Measurements from ENCODE around the gene HBS1L.

HBS1L gene

DNA sequence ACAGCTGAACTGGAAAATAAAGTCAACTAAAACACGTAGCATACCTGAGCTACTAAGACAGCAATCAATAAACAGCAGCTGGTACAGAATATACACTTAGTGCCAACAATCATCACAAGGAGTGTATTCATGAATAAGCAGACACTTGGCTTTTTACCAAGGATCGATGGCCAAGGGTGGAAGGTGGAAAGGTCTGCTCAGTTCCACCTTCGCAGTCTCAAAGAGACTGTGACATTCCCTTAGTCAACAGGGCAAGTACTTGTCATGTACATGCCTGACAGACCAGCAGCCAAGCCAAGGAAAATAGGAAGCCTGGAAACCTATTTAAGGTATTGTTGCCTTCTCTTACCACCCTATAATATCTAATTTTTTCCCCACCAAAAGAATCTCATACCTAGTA lies 21.4 kb downstream of the HBS1L start:
- no peak for DNase-seq (ENCODE audit: low spot score)

DNA sequence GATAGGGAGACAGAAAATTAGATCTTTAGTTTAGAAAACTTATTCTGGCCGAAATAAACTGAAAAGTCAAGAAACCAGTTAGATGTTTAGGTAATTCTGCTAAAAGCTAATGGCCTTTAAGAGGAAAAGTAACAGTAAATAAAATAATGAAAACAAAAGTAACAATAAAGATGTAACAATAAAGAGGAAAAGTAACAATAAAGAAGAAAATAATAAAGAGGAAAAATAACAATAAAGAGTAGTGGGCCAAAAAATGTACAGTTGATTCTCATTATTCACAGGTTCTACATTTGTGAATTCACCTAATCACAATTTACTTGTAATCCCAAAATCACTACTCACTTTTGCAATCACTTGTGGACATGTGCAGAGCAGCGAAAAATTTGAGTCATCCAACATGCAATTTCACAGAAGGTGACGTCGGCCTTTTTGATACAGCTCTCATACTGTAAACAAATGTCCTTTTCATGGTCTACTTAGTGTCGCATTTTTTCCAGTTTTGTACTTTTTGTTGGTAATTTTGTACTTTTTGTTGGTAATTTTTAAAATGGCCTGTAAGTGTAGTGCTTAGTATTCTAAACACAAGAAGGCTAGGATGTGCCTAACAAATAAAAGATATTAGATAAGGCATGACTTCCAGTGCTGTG lies 24.0 kb downstream of the HBS1L start:
- DNase-seq (ENCODE audit: low spot score) = no peak

DNA sequence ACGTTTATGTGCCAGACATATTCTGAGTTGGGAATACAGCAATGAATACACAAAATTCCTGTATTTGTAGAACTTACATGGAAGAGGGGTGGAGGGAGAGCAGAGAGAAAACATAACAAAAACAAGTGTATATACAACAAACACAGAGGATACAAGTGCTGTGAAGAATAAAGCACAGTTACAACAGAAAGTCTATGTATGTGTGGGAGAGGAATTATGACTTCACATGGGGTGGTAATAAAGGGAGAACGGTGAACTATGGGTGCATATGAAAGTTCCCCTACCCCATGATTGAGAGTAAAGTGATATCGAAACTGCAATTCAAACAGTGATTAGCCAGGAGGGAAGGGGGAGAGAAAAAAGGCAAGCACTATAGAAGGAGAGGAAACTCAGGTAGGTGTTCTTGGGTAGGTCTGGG lies 24.6 kb downstream of the HBS1L start:
- no peak for DNase-seq (ENCODE audit: low spot score)

DNA sequence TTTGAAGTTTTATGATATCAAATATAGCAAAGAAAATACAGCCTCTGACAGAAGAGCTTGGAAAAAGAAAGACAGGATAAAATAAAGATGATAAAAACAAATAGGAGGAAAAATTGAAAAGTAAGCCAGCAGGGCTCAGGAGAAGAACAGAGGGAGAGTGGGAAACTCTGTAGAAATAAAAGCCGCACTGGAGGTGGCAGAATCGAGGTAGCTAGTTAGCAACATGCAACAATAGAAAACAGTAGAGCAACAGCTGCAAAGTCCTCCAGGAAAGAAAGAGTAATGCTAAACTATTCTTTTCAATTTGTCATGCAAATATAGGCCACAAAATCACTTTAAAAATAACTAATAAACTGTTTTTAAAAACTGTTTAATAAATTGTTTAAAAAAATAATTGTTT lies 28.8 kb downstream of the HBS1L start:
- DNase-seq (ENCODE audit: low spot score) = no peak

DNA sequence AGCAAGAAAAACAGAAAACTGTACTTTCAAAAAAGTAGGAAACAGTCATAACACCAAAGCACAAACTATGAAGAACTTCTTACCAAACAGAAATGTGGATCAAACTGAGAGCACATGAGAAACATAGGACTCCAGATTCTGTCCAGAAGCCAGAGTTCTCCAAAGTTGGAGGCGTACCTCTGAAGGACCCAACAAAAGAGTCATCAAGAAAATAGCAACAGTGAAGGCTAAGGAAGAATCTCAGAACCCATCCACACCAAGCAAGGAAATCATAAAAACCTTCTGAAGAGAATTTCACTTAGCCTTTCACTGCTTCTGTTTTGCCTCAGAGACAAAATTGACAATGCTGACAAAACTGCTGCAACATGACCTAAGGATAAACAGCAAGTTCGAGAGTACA lies 29.4 kb downstream of the HBS1L start:
- DNase-seq (ENCODE audit: low spot score) = no peak

DNA sequence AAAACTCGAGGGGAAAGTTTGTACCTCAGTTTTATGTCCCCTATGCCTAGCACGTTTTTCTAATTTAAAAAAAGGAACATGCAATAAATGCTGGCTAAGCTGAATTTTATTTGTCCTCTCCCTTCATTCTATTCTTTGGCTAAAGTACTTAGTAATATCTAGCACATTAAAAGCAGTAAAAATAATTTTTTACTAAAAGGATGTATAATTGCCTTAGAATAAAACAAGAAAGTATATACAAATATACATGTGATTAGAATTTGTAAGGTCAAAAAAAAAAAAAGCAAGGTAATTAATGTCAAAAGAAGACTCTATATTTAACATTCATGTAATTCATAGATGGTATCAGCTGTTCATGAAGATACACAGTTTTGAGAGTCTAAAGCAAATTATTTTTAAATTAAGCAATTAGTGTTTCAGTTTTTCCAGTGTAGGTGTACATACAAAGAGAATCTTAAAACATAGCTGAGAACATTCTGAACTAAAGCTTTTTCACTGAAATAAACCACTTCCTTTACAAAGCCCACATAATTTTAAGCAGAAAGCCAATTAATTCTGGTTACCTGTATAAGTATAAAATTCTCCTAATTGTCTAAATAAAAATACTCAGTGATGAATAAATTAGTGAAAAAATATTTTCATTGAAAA lies 32.4 kb downstream of the HBS1L start:
- DNase-seq (ENCODE audit: low spot score) = no peak

DNA sequence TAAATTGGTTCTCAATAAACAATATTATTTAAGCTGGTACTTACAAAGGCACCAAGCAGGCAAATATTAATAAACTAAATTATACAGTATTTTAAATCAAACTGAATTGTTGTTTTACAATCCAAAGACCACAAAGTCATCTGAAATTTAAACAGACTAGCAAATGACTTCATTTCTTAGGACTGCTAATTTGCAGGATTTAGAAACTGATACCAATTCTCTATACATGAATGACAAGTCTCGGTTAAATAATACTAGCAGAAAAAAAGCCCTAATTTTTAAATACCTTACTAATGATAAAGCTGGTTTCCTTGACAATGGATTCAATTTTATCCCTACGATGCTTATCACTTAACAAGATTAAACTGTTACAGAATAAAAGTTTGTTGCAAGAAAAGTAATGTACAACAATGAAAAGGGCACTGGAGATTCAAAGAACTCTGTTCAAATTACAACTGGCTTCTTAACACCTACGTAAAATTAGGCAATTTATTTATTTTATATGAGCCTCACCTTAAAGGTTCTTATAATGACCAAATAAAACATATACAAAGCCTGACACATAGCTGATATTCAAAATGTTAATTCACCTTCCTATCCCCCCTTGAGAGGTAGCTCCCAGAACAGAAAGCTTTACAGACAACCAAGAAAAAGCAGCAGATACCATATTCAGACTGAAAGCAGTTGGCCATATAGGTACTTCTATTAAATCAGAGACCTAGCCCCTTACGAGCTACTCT lies 33.1 kb downstream of the HBS1L start:
- no peak for DNase-seq (ENCODE audit: low spot score)

DNA sequence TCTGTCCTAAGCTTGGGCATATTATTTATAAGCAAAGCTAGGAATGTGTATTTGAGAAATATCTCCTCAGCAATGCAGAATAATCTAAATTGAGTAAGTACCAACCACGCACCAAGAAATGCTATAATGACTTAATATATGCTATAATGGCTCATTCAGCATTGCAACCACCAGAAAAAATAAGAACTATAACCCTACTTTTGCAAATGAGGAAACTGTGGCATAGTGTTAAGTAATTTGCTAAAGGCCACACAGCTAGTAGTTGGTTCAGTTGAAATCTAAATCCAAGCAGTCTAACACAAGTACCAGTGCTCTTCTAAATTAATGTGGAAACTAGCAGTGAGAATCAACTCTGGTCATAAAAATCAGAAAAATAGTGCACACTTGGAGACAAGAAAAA lies 35.7 kb downstream of the HBS1L start:
- DNase-seq (ENCODE audit: low spot score) = no peak

DNA sequence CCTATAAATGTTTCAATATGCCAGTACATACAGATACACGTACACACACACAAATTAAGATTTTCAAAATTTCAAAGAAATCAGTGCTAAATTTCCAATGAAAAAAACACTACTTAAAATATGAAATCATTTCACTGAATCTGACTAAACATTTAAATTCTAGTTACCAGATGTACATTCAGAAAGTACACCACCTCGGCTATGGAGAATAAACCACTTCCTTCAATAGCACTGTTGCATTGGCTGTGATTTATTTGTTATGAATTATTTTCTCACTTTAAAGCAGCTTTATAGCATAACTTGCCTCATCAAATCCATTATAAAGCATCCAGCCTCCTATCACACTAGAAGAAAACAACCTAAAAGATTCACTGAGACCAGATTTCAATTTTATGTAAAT lies 36.6 kb downstream of the HBS1L start:
- no peak for DNase-seq (ENCODE audit: low spot score)

DNA sequence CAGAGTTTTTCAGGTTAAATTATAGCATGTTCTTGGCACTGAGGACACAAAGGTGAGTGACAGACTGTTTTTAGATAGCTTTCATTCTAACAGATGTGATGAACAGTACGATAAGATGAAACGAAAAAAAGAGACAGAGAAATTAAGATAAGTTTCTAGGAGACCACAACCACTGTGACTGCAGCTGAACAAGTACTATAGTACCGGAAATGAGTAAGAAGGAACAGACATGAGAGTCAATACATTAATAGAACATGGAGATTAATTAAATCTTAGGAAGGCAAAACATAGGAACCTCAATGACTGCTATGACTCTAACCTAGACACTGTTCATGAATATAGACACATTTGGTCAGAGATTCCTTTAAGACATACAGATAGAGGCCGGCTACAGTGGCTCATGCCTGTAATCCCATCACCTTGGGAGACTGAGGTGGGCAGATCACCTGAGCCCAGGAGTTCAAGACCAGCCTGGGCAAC lies 40.2 kb downstream of the HBS1L start:
- DNase-seq (ENCODE audit: low spot score) = no peak

DNA sequence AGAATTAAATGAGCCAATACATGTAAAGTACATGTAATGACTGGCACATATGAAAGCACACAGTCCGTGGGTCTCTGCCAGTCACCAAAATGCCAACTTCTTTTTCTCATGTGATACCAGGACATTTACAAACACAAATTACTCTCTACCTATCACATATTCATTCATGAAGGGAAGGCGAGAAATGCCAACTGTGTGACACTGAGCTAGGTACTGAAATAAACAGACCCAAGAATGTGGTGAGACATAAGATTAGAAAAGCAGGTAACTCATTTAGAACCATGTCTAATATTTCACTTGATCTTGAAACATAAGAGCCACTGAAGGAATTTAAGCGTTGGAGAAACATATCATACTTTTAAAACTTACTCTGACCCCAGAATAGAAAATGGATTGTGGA lies 41.4 kb downstream of the HBS1L start:
- DNase-seq (ENCODE audit: low spot score) = no peak

DNA sequence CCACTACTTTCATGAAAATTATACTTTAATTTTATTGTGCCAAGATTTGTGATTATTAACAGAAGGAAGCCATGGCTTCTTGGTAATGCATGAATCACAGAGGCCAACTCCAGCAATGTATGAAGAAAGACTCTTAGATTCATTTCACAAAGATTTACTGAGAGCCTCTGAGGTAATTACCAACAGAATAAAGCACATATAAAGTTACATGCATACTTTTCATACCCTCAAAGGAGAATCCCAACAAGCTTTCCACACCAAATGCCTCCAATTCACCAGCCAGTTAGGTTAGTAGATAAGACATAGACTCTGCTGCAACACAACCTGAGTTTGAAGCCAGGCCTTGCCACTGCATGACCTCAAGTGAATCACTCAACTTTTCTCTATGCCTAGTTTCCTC lies 41.9 kb downstream of the HBS1L start:
- no peak for DNase-seq (ENCODE audit: low spot score)

DNA sequence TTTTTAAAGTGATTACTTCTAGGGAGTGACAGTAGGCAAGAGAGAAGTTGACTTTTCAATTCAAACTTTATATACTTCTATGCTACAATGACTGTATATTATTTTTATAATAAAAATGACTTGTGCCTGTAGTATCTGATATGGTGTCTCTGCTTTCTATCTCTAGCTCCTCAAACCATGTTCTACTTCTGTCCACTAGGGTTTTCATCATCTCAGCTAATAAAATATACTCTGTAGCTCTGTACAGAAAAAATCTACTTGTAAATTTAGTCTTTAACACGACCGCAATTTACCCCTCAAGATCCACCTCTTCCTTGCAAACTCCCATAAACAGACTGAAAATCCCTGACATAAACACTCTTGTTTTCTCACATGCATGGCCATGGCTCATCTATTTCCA lies 42.3 kb downstream of the HBS1L start:
- no peak for DNase-seq (ENCODE audit: low spot score)

DNA sequence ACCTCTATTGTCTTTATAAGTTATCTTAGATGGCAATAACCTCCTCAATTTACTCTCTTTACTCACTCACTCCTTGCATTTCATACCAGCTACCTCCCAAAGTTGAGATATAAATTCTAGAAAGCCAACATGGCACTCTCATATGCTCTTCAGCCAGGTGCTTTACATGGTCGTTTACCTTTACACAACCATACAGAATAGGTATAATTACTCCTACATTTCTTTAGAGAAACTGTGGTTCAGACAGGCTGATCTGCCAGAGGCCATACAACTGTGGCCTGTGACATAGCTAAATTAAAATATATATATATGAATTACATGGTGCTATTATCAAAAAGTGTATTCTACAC lies 45.7 kb downstream of the HBS1L start:
- no peak for DNase-seq (ENCODE audit: low spot score)

DNA sequence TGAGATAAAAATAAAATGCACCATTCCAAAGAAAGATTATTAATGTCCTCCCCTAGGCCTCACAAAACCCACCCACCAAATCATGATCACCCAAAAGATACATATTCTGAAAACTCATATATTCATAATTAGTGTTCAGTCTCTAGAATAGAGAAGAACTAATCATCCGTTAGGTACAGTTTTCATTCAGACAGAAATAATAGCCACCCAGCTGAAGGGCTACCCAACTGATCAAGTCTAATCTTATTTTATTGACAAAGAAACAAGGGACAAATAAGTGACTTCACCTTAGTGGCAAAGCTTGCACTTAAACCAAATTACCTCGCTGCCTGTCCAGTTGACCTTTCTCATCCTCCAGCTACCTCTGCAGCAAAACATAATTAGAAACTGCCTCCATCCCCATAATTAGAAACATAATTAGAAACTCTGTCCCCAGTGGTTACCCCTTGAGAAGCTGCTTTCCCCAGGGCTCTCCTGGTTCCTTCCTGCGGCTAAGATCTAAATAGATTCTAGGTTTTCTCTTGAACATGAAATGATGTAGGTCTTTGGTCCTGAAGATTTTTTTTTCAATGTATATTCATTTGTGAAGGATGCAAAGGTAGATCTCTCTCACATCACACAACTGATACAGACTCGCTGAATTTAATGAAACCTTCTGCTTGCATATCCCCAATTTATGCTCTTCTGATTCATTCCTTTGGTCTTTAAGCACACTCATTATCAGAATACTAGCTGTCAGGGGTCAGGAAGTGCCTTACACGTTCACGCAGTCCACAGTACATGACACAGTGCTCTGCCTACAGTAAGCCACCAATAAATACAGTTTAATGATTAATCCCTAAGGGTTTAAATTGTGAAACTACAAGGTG lies 46.3 kb downstream of the HBS1L start:
- DNase-seq (ENCODE audit: low spot score) = no peak

DNA sequence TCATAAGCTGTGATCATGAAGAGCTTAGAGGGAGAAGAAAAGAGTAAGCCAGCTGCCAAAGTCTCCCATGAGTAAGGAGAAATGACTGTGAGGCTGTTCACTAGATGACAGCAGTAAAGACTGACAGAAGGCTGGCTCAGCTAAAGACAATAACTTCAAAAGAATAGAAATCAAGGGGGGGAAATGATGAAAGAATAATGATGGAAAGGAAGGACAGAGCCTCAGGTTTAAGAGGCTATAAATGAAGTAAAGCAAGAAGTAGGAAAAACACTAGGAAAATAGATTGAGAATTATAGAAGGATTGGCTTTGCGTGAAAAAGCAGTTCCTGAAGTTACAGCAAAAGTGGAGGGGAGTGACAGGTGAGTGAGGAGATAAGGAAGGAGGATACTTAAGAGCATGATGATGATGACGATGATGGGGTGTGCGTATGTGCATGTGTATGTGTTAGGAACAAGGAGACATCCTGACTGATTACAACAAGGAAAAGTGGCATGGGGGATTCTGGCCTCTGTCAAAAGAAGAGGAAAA lies 48.2 kb downstream of the HBS1L start:
- peak; percentile 26 for DNase-seq (ENCODE audit: low spot score)

DNA sequence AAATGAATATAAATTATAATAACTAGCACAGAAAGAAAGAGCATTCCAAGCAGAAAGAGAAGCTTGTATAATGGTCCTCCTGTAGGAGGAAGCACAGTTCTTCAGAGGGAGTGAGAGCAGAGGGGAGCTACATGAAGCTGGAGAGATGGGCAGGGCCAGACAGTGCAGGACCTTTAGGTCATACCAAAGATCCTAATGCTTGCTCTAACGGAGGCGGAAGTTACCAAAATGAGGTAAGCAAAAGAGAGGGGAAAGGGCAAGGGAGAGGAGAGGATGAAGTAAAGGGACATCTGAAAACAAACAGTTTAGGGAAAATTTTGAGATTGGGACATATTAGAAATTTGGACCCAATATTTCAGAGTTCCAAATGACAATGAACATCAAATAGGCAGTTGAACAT lies 50.2 kb downstream of the HBS1L start:
- no peak for DNase-seq (ENCODE audit: low spot score)

DNA sequence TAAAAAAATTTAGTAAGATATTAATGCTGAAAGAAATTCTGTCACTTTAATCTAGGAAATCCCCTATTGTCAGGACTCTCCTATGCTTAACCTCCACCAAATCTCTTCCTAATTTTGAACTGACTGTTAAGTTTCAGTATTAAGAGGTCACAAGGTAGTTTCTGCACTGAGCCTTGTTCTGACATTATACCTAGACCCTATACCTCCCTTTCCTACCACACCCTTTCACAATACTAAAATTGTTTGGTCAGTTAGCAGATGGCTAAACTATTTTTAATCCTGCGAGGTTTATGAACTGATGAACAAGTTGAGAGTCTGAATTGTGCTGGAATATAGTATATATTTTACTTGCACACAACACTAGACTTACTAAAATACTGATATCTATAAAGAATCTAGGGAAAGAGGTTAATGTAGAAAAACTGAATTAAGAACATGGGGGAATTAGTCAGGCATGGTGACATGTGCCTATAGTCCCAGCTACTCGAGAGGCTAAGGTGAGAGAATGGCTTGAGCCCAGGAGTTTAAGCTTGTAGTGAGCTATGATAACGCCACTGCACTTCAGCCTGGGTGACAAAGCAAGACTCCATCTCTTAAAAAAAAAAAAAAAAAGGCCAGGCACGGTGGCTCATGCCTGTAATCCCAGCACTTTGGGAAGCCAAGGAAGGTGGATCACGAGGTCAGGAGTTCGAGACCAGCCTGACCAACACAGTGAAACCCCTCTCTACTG lies 51.5 kb downstream of the HBS1L start:
- no peak for DNase-seq (ENCODE audit: low spot score)

DNA sequence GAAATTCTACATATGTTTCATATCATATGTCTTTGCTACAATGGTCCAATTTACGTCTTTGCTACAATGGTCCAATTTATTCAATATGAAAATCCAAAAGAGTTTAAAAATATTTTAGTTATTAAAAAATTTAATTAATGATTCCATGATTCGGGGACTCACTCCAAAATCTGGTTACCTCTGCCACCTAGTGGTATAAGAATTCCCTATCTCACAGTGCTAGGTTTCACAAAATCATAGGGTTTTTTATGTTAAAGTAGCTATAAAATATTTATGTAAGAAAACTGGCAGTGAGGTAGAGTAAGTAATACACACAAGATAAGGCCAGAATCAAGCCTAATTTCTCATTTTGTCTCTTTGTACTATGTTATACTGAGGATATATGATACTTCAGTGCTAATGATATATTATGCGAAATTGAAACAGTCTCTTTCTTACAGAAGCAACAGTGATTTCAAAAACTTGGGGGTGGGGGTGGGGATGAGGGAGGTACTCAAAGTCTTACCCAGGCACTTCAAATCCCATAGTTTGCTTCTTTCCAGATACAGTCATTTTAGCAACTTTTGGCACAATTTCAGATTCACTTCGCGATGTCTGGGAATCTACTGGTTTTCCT lies 52.3 kb downstream of the HBS1L start:
- DNase-seq (ENCODE audit: low spot score) = peak; percentile 30

DNA sequence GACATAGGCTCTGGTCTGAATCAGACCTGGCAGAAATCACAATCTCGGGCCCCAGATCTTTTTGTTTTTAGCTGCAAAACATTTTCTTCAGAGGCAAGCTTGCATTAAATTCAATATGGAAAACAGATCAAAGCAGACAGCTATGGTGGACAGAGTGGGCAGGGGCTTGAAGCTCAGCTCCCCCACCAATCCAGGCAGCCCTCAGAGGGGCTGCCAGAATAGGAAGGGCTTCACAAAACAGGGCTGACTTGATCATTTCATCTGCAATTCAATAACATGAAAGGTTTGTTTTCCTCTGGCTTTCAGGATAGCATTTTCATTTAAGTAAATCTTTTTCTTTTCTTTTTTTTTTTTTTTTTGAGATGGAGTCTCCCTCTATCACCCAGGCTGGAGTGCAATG lies 55.5 kb downstream of the HBS1L start:
- DNase-seq (ENCODE audit: low spot score) = no peak
